A549 (cell line): ENCODE measurements around the gene TTC33. TPM values are rescaled to one million over a fixed set of nuclear protein-coding genes. Genes with fewer than 3 reads are reported as not detected.

ENCODE experiments used
- ATAC-seq, 2 experiments: fragments of 200-7000 bp in 1 of 2; fragments of >200 bp in 1 of 2; cut with Nextera tagmentation in 1 of 2; cut with Tn5 transposase in 1 of 2; 3 replicates each; pipeline versions ENCODE4 v1.8.0 to v1.9.1; 2018 to 2020; ENCODE audit warnings: mild to moderate bottlenecking in 1 of 2, moderate library complexity in 1 of 2
- CTCF ChIA-PET: fragments of 300-600 bp; sonication (Branson Sonifier 250); formaldehyde crosslinking; extraction: SDS; loops from one replicate; lab custom pipeline; 2021; ENCODE audit warnings: antibody characterized with exemption, inconsistent platforms; lab: Yijun Ruan, JAX
- POLR2A ChIA-PET: fragments of 350-600 bp; formaldehyde crosslinking; extraction: SDS; loops from one replicate; lab custom pipeline; 2021; ENCODE audit warnings: antibody characterized with exemption, inconsistent platforms; lab: Yijun Ruan, JAX
- DNase-seq, 2 experiments: peaks; one replicate each; pipeline versions ENCODE4 v3.0.0 to v3.0.0-alpha.2; 2011 to 2016; ENCODE audit warnings: low read depth in 1 of 2, low spot score in 1 of 2
- FAIRE-seq: peaks from 2 replicates; lab custom pipeline; 2011; peaks lifted over from hg19 to GRCh38; lab: Jason Lieb, UNC
- H3K27ac ChIP-seq, 2 experiments: fragments of >200 bp; sonication (Bioruptor Twin); formaldehyde crosslinking; 3 replicates each; pipeline ENCODE4 v1.5.1; 2016 to 2017
- H3K4me1 ChIP-seq: fragments of >200 bp; sonication (Bioruptor Twin); formaldehyde crosslinking; 3 replicates; pipeline ENCODE4 v1.6.1; 2016
- H3K4me2 ChIP-seq: fragments of >200 bp; sonication (Bioruptor Twin); formaldehyde crosslinking; 3 replicates; pipeline ENCODE4 v1.6.1; 2016
- H3K4me3 ChIP-seq: fragments of >200 bp; sonication (Bioruptor Twin); formaldehyde crosslinking; 3 replicates; pipeline ENCODE4 v1.5.1; 2016
- H3K9me3 ChIP-seq: fragments of >200 bp; sonication (Bioruptor Twin); formaldehyde crosslinking; 3 replicates; pipeline ENCODE4 v1.6.1; 2016
- CBX2 ChIP-seq: fragments of 200-600 bp; sonication (generic); IDR thresholded peaks from 2 replicates; pipeline ENCODE4 v1.6.1; 2016; ENCODE audit warnings: low read depth, mild to moderate bottlenecking, borderline replicate concordance
- CEBPB ChIP-seq, 2 experiments: fragments of >200 bp in 1 of 2; sonication (Bioruptor Twin) in 1 of 2; formaldehyde crosslinking in 1 of 2; IDR thresholded peaks; 2 replicates each; pipeline ENCODE4 v1.6.1; 2012 to 2016
- CHD4 ChIP-seq: fragments of 200-600 bp; sonication (generic); IDR thresholded peaks from 2 replicates; pipeline ENCODE4 v1.6.1; 2016; ENCODE audit warnings: antibody characterized with exemption, mild to moderate bottlenecking, borderline replicate concordance
- EHF ChIP-seq: fragments of 250-450 bp; sonication (Bioruptor Pico); IDR thresholded peaks from 2 replicates; pipeline ENCODE4 v1.5.0; 2020; ENCODE audit warnings: mild to moderate bottlenecking
- EP300 ChIP-seq, 2 experiments: fragments of >200 bp; sonication (Bioruptor Twin); formaldehyde crosslinking; IDR thresholded peaks; 2 replicates in 1 of 2; 3 replicates in 1 of 2; pipeline ENCODE4 v1.6.1; 2016 to 2017
- ESRRA ChIP-seq: fragments of 150-350 bp; IDR thresholded peaks from 2 replicates; pipeline ENCODE4 v1.6.1; 2014; ENCODE audit warnings: mild to moderate bottlenecking, low read length, borderline replicate concordance
- FOSB ChIP-seq: fragments of 250-450 bp; sonication (Bioruptor Pico); IDR thresholded peaks from 2 replicates; pipeline ENCODE4 v1.5.0; 2020; ENCODE audit warnings: mild to moderate bottlenecking, moderate library complexity
- FOXS1 ChIP-seq: fragments of 250-450 bp; sonication (Bioruptor Pico); IDR thresholded peaks from 2 replicates; pipeline ENCODE4 v1.5.0; 2020; ENCODE audit warnings: mild to moderate bottlenecking, moderate library complexity
- GATA3 ChIP-seq: IDR thresholded peaks from 2 replicates; pipeline ENCODE4 v1.6.1; 2012; ENCODE audit warnings: borderline replicate concordance
- HEYL ChIP-seq: fragments of 250-450 bp; sonication (Bioruptor Pico); IDR thresholded peaks from 2 replicates; pipeline ENCODE4 v1.8.0; 2021; ENCODE audit warnings: mild to moderate bottlenecking, moderate library complexity
- HOXA7 ChIP-seq: fragments of 250-450 bp; sonication (Bioruptor Pico); IDR thresholded peaks from 2 replicates; pipeline ENCODE4 v1.5.0; 2020; ENCODE audit warnings: mild to moderate bottlenecking, moderate library complexity
- JUN ChIP-seq, 2 experiments: fragments of >200 bp; sonication (Bioruptor Twin); formaldehyde crosslinking; IDR thresholded peaks; 2 replicates in 1 of 2; 3 replicates in 1 of 2; pipeline ENCODE4 v1.6.1; 2016 to 2017
- JUNB ChIP-seq: fragments of >200 bp; sonication (Bioruptor Twin); formaldehyde crosslinking; IDR thresholded peaks from 2 replicates; pipeline ENCODE4 v1.6.1; 2016
- MAZ ChIP-seq: fragments of 150-350 bp; IDR thresholded peaks from 2 replicates; pipeline ENCODE4 v1.6.1; 2014; ENCODE audit warnings: antibody characterized with exemption, low read depth, low read length, borderline replicate concordance
- MYC ChIP-seq: IDR thresholded peaks from 2 replicates; pipeline ENCODE4 v1.6.1; 2012; ENCODE audit warnings: mild to moderate bottlenecking, inconsistent platforms, low read length, improper control_type of control experiment, borderline replicate concordance
- NFE2L2 ChIP-seq: fragments of 150-350 bp; conservative IDR thresholded peaks from 2 replicates; pipeline ENCODE4 v1.6.1; 2014; ENCODE audit warnings: low read length
- NPAS2 ChIP-seq: fragments of 250-450 bp; sonication (Bioruptor Pico); IDR thresholded peaks from 2 replicates; pipeline ENCODE4 v1.8.0; 2022; ENCODE audit warnings: mild to moderate bottlenecking, moderate library complexity, borderline replicate concordance
- NR3C1 ChIP-seq: fragments of >200 bp; sonication (Bioruptor Twin); formaldehyde crosslinking; IDR thresholded peaks from 3 replicates; pipeline ENCODE4 v1.6.1; 2017
- POLR2A ChIP-seq: IDR thresholded peaks from 2 replicates; pipeline ENCODE4 v1.6.1; 2012; ENCODE audit warnings: mild to moderate bottlenecking, low read length
- POLR2AphosphoS2 ChIP-seq: conservative IDR thresholded peaks from 2 replicates; pipeline ENCODE4 v1.6.1; 2012; ENCODE audit warnings: low read length, improper control_type of control experiment, inconsistent platforms
- RNF2 ChIP-seq: fragments of 200-600 bp; sonication (generic); IDR thresholded peaks from 2 replicates; pipeline ENCODE4 v1.6.1; 2016; ENCODE audit warnings: low read depth, mild to moderate bottlenecking, antibody characterized with exemption, moderate library complexity, borderline replicate concordance
- SMC3 ChIP-seq: fragments of >200 bp; sonication (Bioruptor Twin); formaldehyde crosslinking; IDR thresholded peaks from 3 replicates; pipeline ENCODE4 v1.6.1; 2018; ENCODE audit warnings: inconsistent platforms
- TFCP2L1 ChIP-seq: fragments of 250-450 bp; sonication (Bioruptor Pico); IDR thresholded peaks from 2 replicates; pipeline ENCODE4 v1.5.0; 2021; ENCODE audit warnings: mild to moderate bottlenecking
- ZFP36 ChIP-seq: fragments of 450-650 bp; IDR thresholded peaks from 2 replicates; pipeline ENCODE4 v1.6.1; 2014; ENCODE audit warnings: borderline replicate concordance; ENCODE audit not compliant: partially characterized antibody
- ZSCAN20 ChIP-seq: fragments of 250-450 bp; sonication (Bioruptor Pico); IDR thresholded peaks from 2 replicates; pipeline ENCODE4 v1.8.0; 2022; ENCODE audit warnings: mild to moderate bottlenecking, moderate library complexity
- WGBS: methylation state at CpG from one replicate; pipeline ENCODE4 v1.1.6; 2017; ENCODE audit errors: missing lambda C conversion rate; 5-methylcytosine and 5-hydroxymethylcytosine counted together
- polyA plus RNA-seq, 4 experiments: library from polyadenylated mRNA; depleted of rRNA in 3 of 4; stranded (reverse); fragments of >200 nt; fragmentation: RNase III in 1 of 4; extraction: RNeasy Plus Mini Kit Qiagen cat#74134 plus additional on column Dnase treatment in 1 of 4; gene quantifications; 2 replicates in 3 of 4; 3 replicates in 1 of 4; pipeline ENCODE4 v1.2.3, GENCODE V29; 2011 to 2017
- TF ChIP-seq, protein P1 (sequence below): fragments of 250-450 bp; sonication (Bioruptor Pico); IDR thresholded peaks from 2 replicates; pipeline ENCODE4 v1.5.0; 2021; ENCODE audit warnings: mild to moderate bottlenecking, moderate library complexity, borderline replicate concordance
- TF ChIP-seq, protein P2 (sequence below): fragments of 150-350 bp; IDR thresholded peaks from 2 replicates; pipeline ENCODE4 v1.6.1; 2014; ENCODE audit warnings: low read depth, mild to moderate bottlenecking, low read length
- TF ChIP-seq, protein P3 (sequence below): IDR thresholded peaks from 2 replicates; pipeline ENCODE4 v1.6.1; 2012
- TF ChIP-seq, protein P4 (sequence below): IDR thresholded peaks from 2 replicates; pipeline ENCODE4 v1.6.1; 2012; ENCODE audit warnings: low read depth, borderline replicate concordance
- TF ChIP-seq, protein P5 (sequence below): fragments of >200 bp; sonication (Bioruptor Twin); formaldehyde crosslinking; IDR thresholded peaks from 2 replicates; pipeline ENCODE4 v1.6.1; 2016
- TF ChIP-seq, protein P6 (sequence below): fragments of >200 bp; sonication (Bioruptor Twin); formaldehyde crosslinking; IDR thresholded peaks from 3 replicates; pipeline ENCODE4 v1.6.1; 2016
- TF ChIP-seq, protein P7 (sequence below): fragments of 450-650 bp; IDR thresholded peaks from 2 replicates; pipeline ENCODE4 v1.6.1; 2014; ENCODE audit warnings: antibody characterized with exemption

TTC33 gene
- polyA plus RNA-seq, 2 of the 4 experiments (the other 2 are of a cell fraction): 17.1 to 19.8 TPM

DNA sequence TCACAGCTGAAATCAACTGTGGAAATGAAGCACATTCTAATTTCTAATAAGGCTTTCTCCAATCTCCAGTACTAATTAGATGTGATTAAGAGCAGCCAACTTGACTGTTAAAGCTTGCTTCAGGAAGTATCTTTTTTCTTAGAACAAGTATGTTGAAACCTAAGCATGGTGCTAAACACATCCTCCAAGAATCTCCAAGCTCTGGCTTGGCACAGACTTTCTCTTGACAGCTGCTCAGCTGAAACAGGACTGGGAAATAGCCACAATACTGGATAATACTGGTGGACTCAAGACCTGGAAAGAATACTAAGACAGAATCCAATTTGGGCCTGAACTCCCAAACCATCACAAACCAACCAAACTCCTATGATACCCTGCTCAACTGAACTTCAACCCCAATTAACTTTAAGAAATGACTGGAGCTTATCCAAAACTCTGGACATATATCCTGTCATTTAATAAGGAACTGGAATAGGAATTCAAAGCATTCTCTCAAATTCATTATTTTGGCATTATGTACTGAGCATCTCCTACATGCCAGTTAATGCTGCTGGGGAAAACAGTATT is 26.2 kb upstream of the TTC33 start:
- CTCF ChIA-PET: interaction anchor here (0.6 to 1.4 kb wide), 2 partner anchors 16 to 33 kb away, joined by 3 read pairs; no protein-coding TSS in a partner anchor

DNA sequence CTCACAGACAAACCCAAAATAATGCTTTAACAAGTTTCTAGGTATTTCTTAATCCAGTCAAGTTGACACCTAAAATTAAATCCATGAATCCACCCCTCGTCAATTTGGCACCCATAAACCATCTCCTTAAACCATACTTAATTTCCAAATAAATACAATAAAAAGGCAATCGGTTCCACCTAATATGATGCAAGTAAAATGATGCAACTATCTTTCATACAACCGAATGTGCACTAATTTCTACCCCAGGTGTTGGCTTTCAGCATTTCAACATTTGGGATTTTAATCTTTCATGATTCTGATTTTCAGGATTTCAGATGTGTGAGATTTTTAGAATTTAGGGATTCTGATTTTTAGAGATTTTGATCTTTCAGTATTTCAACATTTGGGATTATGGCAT is 25.1 kb upstream of the TTC33 start:
- Histone ChIP-seq H3K4me1 (peaks cover 66% of the 10 kb centered on the region), H3K4me2 (no peak overlapping the region), H3K27ac (no peak overlapping the region), H3K4me3 (no peak overlapping the region), H3K9me3 (no peaks in the 10 kb centered on the region)
- 83% methylated on average over 3 of the region's 3 CpGs for WGBS
- FAIRE-seq (no peak), DNase-seq (no peak), ATAC-seq (no peak)
- CTCF ChIA-PET: interaction anchor here (1.4 to 1.7 kb wide), 2 partner anchors 9 to 34 kb away, joined by 3 read pairs; no protein-coding TSS in a partner anchor
- POLR2A ChIA-PET: no interaction called here
- TF ChIP-seq, protein P1, sequence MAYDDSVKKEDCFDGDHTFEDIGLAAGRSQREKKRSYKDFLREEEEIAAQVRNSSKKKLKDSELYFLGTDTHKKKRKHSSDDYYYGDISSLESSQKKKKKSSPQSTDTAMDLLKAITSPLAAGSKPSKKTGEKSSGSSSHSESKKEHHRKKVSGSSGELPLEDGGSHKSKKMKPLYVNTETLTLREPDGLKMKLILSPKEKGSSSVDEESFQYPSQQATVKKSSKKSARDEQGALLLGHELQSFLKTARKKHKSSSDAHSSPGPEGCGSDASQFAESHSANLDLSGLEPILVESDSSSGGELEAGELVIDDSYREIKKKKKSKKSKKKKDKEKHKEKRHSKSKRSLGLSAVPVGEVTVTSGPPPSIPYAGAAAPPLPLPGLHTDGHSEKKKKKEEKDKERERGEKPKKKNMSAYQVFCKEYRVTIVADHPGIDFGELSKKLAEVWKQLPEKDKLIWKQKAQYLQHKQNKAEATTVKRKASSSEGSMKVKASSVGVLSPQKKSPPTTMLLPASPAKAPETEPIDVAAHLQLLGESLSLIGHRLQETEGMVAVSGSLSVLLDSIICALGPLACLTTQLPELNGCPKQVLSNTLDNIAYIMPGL (CRISPR knock-in tag): no peak
- TF ChIP-seq, protein P2, sequence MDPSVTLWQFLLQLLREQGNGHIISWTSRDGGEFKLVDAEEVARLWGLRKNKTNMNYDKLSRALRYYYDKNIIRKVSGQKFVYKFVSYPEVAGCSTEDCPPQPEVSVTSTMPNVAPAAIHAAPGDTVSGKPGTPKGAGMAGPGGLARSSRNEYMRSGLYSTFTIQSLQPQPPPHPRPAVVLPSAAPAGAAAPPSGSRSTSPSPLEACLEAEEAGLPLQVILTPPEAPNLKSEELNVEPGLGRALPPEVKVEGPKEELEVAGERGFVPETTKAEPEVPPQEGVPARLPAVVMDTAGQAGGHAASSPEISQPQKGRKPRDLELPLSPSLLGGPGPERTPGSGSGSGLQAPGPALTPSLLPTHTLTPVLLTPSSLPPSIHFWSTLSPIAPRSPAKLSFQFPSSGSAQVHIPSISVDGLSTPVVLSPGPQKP: no peak
- no peak for TF ChIP-seq ZSCAN20 (CRISPR knock-in tag)
- TF ChIP-seq, protein P3, sequence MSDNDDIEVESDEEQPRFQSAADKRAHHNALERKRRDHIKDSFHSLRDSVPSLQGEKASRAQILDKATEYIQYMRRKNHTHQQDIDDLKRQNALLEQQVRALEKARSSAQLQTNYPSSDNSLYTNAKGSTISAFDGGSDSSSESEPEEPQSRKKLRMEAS: no peak
- no peak for TF ChIP-seq EP300 (IDR thresholded peaks at IDR 0.05)
- TF ChIP-seq, protein P4, sequence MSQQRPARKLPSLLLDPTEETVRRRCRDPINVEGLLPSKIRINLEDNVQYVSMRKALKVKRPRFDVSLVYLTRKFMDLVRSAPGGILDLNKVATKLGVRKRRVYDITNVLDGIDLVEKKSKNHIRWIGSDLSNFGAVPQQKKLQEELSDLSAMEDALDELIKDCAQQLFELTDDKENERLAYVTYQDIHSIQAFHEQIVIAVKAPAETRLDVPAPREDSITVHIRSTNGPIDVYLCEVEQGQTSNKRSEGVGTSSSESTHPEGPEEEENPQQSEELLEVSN: no peak
- TF ChIP-seq, protein P5, sequence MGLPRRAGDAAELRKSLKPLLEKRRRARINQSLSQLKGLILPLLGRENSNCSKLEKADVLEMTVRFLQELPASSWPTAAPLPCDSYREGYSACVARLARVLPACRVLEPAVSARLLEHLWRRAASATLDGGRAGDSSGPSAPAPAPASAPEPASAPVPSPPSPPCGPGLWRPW: no peak
- no peak for TF ChIP-seq HEYL (CRISPR knock-in tag)
- no peak for TF ChIP-seq MYC
- no peak for TF ChIP-seq ZFP36
- TF ChIP-seq SMC3: no peak
- no peak for TF ChIP-seq RNF2
- TF ChIP-seq NFE2L2: no peak
- no peak for TF ChIP-seq NPAS2 (CRISPR knock-in tag)
- TF ChIP-seq TFCP2L1 (CRISPR knock-in tag): no peak
- TF ChIP-seq FOXS1 (CRISPR knock-in tag): no peak
- no peak for TF ChIP-seq MAZ
- TF ChIP-seq GATA3: no peak

More for the DNA sequence above, 26.2 kb upstream of the TTC33 start:
- Histone ChIP-seq H3K4me3 (no peak overlapping the region), H3K4me1 (peaks cover 56% of the 10 kb centered on the region), H3K27ac (0 out of 6 replicates have a peak overlapping the region, but pooled peaks of 1 of the 2 experiments have one; percentile 12), H3K9me3 (no peaks in the 10 kb centered on the region), H3K4me2 (peak overlapping the region; percentile 15; the same call in 1 of the 3 replicates)
- DNase-seq: no peak
- no peak for TF ChIP-seq EHF (CRISPR knock-in tag)
- TF ChIP-seq, protein P6, sequence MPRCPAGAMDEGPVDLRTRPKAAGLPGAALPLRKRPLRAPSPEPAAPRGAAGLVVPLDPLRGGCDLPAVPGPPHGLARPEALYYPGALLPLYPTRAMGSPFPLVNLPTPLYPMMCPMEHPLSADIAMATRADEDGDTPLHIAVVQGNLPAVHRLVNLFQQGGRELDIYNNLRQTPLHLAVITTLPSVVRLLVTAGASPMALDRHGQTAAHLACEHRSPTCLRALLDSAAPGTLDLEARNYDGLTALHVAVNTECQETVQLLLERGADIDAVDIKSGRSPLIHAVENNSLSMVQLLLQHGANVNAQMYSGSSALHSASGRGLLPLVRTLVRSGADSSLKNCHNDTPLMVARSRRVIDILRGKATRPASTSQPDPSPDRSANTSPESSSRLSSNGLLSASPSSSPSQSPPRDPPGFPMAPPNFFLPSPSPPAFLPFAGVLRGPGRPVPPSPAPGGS: no peak
- no peak for TF ChIP-seq JUN (IDR thresholded peaks at IDR 0.05)
- no peak for TF ChIP-seq NR3C1
- TF ChIP-seq POLR2AphosphoS2: no peak
- TF ChIP-seq, protein P7, sequence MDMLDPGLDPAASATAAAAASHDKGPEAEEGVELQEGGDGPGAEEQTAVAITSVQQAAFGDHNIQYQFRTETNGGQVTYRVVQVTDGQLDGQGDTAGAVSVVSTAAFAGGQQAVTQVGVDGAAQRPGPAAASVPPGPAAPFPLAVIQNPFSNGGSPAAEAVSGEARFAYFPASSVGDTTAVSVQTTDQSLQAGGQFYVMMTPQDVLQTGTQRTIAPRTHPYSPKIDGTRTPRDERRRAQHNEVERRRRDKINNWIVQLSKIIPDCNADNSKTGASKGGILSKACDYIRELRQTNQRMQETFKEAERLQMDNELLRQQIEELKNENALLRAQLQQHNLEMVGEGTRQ: no peak
- TF ChIP-seq FOSB: no peak
- no peak for TF ChIP-seq MYC
- no peak for TF ChIP-seq HEYL (CRISPR knock-in tag)
- TF ChIP-seq POLR2A: no peak
- TF ChIP-seq HOXA7 (CRISPR knock-in tag): no peak
- TF ChIP-seq, protein P2: no peak
- TF ChIP-seq CBX2: no peak
- TF ChIP-seq CHD4: no peak
- no peak for TF ChIP-seq CEBPB (IDR thresholded peaks at IDR 0.05)
- no peak for TF ChIP-seq JUNB
- no peak for TF ChIP-seq SMC3
- TF ChIP-seq ESRRA: no peak
- TF ChIP-seq RNF2: no peak
- POLR2A ChIA-PET: no interaction called here
- FAIRE-seq: no peak
- ATAC-seq: 0 out of 6 replicates have a peak, but pooled peaks of 1 of the 2 experiments have one; percentile 47
